HG02840 (cell line): ENCODE results near the gene FRMPD4.

Experiments
- ATAC-seq: cut with Tn5 transposase; IDR thresholded peaks from one replicate; pipeline ENCODE4 v1.9.1; 2021; ENCODE audit warnings: mild to moderate bottlenecking, moderate library complexity, moderate number of reproducible peaks; ENCODE audit not compliant: unreplicated experiment, low FRiP score

FRMPD4 gene

DNA sequence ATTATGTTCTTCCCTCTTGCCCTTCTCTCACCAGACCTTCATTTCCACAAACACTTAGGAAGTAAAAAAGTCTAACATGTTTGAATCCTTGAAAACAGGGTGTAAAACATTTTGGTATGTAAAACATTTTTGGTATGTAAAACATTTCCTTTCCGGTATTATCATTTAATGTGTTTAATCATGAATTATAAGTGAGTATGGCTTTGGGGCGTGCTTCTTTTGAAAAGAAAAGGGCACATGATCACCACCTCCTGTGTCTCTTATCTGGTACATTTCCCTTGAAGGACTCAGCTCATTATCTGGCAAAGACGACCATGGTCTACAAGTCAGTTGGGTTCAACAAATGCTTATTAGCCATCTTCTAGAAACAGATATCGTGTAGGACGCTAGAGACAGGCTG lies 283.6 kb downstream of the FRMPD4 start:
- no peak for ATAC-seq

DNA sequence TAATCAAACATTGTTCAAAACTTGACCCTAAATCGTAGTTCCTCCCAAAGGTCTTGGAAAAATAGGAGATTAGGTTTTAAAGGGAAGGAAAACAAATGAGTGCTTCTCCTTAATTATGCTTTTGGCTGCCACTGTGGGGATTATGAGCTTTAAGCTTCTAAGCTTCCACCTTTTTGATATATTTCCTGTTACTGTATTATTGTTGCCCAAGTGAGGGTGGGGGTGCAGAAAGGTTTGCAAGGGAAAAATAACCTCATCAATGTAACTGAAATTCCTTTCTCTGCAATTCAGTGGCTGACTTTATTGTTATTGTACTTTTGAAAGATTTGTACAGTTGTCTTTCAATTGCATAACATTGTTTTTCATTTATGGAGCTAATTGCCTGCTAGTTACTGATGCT lies 285.1 kb downstream of the FRMPD4 start:
- ATAC-seq: no peak

DNA sequence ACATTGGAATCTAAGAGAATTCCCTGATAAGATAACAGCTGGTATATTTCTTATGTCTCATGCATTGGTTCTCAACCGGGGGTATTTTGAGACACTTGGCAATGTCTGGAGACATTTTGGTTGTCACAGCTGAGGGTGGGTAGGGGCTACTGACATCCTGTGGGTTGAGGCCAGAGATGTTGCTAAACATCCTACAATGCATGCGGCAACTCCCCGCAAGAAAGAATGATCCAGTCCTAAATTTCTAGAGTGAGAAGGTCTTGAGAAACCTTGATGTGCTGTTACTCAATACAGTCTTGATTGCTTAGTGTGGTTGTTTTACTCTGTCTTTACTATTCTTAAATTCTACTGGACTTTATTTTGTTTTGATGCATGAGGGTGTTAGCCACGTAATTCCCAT lies 287.2 kb downstream of the FRMPD4 start:
- ATAC-seq: no peak

DNA sequence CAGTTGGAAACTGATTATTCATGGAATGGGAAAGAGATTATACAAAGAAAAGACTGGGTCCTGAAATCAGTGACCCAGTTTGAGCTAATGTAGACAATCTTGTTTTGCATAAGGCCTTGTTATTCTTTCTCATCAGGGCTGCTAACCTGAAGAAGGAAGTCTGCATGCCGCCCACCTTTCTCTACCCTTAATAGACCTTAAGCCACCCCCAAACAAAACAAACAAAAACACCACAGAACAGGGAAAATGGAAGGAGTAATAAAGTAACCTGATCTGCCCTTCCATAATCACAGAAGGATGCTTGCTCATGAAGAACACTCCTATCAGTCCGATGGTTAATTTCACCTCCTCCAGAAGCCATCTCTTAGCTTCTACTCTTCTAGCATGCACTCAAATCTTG lies 288.1 kb downstream of the FRMPD4 start:
- no peak for ATAC-seq

DNA sequence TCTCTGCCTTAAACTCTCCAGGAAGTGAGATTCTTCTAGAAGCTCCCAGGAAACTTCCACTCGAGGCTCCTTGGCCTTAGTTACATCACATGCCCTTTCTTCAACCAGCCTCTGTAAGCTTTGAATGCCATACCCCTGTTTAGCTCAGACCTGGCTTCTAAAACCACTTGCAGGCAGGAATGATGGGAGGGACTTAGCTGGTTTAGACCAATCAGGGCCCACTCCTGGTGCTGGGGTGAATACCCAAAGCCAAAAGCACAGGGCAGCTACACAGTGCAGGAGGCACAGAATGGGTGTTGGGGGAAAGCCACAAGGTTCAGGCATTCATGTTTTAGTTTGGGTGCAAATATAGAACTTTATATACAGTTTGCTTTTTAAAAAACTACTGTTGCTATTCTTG lies 296.2 kb downstream of the FRMPD4 start:
- ATAC-seq: no peak

DNA sequence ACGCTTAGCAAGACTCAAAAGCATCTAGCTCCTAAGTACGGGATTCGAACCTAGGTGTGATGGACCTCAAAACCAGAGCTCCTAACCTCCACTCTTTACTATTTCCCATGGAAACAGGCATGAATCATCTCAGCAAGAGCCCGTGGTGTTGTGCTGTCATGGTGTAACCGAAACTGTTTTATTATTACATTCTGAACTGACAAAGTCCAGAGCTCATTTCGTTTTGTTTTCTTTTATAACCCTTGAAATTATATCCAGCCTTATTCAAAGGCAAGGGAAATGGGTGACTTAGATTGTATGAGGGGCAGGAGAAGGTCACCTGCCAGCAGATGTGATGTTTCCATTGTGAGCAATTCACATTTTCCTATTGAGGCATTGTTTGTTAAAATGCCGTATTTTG lies 301.1 kb downstream of the FRMPD4 start:
- no peak for ATAC-seq

DNA sequence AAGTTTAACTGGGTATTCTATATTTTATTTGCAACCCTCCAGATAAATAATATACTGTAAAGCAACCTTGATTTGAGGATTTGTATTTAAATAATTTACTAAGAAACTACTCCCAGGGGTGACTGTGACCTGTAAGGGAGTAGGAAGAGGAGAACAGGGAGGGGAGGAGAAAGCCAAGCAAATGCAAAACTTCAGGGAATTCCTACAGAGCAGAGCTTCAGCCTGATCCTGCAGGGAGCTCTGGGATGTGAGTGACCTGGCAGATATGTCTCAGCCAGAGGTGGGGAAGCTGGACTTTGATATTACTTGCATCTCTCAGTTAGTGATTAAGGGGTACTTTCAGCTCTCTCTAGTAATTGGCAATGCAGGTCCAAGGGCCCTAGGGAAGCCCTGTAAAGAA lies 302.0 kb downstream of the FRMPD4 start:
- no peak for ATAC-seq

DNA sequence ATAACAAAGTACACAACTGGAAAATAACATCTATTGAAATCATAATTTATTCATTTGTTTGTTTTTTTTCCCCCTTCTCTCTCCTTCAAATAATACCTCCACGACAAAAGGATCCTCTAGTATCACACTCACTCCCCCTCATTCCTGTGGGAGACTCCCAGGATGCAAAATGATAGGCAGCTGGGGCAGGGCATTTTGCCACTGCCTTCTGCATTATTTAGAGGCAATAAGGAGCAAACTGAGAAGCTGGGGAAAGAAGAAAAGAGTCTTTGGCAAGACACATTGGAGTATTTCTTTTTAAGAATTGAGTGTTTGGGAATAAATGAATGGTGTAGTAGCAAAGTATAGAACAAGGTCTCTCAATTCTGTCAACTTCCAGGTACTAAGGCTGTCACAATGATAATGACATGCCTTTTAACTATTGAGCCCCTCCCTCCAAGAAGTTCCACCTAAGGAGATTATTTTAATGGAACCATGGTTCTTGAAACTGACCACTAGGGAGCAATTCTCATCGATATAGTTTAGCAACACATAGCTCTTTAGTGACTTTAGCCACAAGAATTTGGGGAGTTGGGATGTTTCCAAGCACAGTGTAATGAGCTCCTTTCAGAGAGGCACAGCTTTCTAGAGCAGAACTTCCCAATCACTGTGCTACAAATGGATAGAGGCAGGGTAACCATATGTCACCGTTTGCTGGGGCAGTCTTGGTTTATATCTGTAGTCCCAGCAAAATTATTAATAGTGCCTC lies 303.3 kb downstream of the FRMPD4 start:
- no peak for ATAC-seq

DNA sequence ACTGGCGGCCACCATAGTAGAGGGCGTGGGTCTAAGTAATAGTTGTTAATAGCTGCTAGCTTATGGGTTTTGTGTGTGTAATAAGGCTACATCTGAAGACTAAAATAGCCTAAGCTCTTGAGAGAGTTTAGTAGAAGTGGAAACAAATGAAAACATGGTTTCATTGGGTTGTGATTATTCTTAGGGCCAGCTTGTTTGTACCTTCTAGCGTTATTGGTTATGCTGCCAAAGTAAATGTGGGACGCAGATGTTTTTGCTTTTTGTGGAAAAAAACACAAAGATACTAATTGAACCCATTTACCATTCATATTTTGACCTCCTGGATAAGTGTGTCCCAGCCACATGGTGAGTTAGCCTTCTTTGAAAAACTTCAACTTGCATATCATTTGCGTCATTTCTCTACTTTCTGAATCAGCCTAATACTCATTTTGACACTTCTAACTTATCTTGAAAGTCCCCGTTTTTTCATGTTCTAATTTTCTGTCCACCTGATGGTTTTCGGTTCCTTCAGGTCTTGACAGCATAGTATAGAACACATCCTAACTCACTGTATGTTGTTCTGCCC lies 305.3 kb downstream of the FRMPD4 start:
- peak; percentile 80 for ATAC-seq

DNA sequence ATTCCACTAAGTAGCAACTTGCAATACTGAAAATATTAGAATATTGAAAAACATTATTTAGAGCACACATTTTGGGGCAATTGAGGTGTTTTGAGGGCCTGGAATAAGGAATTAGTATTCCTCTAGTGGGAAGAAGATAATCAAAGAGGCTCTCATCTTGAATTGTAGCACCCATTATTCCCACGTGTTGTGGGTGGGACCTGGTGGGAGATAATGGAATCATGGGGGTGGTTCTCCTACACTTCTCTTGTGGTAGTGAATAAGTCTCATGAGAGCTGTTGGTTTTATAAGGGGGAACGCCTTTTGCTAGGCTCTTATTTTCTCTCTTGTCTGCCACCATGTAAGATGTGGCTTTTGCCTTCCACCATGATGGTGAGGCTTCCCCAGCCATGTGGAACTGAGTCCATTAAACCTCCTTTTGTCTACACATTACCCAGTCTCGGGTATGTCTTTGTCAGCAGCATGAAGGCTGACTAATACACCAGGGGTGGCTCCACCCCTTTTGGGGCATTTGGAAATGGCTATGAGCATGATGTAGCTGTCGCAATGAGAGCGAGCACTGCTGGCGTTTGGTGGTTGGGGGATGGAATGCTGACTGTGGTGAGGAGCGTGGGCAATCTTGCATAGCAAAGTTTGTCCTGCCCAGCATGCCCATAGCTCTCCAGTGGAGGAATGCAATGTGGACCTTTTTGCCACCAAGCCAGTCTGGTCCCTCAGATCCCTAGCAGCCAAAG lies 308.2 kb downstream of the FRMPD4 start:
- no peak for ATAC-seq

DNA sequence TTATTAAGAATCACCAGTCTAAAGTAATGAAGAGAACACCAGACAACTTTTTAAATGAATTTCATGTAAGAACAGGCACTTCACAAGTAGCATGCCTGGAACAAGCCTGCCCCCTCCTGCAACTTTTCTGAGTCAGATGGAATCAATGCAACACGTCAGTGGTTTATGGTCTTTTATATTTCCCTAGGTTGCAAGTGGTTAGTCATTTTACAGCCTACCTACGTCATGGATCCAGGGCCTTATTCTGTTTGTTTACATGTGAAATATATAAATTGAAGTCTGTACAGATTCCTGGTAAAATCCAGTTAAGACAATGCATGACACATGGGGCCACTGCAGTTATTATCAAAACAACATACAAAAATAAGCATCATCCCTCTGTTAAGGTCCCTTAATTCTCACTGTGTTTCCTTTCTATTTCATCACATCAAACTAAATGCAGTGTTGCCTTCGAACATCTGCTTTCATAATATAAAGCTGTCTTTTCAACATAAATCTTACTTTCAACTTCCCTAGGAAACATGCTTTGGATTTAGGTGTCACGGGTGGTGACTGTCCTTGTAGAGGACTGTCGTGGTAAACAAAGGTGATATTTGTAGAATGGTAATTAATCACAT lies 309.3 kb downstream of the FRMPD4 start:
- no peak for ATAC-seq

DNA sequence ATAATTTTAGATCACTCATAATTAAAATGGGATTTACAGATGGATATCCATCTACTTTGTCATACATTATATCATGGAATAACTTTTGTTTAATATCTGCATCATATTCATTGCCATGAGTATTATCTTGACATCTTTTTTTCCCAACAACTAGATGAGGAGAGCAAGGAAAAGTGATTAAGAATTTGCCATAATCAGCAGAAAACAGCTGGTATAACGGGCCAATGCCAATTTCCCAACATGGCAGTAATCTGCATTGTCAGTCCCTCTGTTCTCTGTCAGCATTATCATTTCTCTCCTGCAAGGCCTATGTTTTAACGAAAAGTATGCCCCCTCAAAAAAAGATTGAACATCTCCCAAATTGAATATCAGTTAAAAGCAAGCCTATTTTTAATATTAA lies 314.0 kb downstream of the FRMPD4 start:
- ATAC-seq: no peak

DNA sequence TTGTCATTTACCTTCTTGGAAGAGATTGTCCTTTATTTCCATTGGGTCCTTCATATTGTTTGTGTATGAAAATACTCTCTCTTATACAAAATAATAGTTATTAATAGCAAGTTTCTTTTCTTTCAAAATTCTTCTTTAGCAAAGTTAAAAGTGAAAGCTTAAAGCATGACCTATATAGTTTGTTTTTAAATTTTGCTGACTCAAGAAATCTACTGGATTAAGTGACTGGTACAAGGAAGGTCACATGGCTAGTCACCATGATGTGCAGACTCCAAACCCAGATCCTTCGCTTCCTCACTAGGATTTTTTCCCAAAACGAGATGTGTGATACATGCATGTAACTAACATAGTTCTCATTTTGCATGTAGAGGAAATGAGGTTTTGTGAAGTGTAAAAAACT lies 322.7 kb downstream of the FRMPD4 start:
- no peak for ATAC-seq

DNA sequence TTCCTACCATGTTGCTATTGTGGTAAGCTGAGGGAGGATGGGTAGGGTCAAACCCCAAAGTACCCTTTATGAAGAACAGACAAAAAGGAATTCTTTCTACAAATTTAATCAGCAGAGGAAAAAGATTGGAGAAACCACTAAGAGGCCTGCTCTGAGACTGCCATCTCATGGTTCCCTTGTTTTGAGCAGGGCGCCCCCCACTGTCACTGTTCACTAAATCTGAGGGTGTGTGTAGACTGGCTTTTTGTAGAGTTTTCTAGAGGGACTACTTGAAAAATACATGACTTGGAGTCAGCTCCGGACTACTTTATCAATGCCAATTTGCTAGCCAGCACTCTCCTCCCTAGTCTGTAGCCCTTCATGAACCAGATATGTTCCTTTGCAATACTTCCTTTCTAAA lies 324.8 kb downstream of the FRMPD4 start:
- no peak for ATAC-seq

DNA sequence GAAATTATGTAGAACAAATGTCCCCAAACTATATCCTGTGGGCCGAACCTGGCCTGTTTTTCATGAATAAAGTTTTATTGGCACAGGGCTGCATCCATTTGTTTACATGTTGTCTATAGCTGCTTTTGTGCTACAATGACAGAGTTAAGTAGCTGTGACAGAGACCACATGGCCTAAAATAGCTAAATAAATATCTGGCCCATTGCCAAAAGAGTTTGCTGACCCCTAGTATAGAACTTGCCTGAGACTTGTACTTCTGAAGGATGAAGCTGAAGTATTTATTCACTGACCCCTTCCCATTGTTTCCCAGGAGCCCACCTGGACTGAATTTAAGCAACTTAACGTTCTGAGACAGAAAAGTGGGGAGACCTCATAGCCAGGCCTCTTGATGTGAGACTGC lies 325.6 kb downstream of the FRMPD4 start:
- no peak for ATAC-seq

DNA sequence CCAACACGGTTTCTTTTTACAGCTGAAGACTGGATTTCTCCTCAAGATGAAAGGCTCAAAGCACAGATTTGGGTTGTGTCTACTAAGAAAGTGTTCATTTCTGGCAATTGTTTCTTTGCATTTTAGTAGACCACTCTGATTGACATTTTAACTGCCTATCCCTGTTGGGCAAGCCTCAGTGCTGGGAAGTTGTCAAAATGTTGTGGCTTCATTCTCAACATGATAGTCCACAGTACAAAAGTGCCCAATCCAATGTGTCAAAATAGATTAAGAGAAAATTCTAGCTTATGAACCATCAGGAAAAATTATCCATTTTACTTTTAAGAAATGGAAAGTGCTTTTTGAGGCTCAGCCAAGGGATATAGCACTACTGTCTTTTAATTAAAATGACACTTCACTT lies 329.0 kb downstream of the FRMPD4 start:
- ATAC-seq: no peak

DNA sequence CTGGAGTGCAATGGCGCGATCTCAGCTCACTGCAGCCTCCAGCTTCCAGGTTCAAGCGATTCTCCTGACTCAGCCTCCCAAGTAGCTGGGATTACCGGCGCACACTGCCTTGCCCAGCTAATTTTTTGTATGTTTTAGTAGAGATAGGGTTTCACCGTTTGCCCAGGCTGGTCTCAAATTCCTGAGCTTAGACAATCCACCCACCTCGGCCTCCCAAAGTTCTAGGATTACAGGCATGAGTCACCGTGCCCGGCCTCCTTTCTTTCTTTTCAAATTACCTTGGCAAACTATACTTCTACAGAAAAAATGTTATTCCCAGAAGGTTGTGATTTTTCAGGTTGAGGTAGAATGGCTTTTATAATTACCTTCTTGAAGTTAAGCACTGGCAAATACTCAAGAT lies 331.0 kb downstream of the FRMPD4 start:
- ATAC-seq: no peak

DNA sequence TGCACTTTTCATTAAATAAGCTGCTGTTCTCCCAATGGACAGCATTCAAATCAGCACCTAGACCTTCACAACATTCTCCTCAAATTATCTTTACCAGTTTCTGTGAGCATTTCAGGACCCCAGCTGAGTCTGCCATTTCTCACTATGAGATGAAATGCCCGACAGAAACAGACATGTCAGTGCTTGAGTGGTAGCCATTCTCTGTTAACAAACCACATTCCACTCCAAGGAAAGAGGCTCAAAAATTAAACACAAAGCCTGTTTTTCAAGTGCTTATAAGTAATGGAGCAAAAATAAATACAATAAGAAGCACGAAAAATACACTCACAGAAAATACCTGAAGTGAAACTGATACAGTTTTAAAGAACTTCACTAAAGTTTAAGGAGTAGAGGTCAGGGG lies 332.8 kb downstream of the FRMPD4 start:
- ATAC-seq: no peak

DNA sequence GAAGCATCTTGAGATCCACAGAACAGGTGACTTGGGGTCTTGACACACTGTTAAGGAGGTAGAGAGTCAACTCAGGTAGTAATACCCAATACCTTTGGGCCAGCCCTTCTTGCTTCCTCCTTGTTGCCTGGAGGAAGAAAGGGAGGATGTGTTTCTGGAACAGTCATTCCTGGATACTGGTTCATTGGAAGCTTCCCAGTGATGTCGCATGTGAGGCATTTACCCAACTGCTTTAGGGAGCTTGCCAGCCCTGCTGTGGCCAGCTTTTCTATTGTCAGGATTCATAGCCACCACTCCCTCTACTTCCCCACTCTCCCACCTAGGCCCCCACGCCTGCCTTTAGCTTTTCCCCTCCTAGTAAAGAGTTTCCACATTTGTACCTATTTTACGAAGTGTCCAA lies 342.7 kb downstream of the FRMPD4 start:
- no peak for ATAC-seq

DNA sequence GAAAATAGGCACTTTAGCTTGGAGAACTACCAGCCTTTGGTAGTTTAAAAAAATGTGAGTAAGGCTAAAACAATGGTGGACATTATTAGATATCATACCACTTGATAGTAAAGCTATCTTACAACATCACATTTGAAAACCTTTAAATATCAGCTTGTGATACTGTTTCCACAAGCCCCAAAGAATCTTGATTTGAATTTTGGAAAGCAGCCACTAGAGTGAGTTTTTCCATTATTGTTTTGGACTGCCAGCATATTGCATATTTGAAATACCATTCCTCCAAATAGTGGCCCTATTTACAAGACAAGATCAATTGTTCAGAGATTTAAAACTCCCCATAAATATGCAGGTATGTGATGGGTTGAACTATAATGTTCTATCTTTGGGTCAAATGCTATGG lies 349.9 kb downstream of the FRMPD4 start:
- ATAC-seq: no peak

DNA sequence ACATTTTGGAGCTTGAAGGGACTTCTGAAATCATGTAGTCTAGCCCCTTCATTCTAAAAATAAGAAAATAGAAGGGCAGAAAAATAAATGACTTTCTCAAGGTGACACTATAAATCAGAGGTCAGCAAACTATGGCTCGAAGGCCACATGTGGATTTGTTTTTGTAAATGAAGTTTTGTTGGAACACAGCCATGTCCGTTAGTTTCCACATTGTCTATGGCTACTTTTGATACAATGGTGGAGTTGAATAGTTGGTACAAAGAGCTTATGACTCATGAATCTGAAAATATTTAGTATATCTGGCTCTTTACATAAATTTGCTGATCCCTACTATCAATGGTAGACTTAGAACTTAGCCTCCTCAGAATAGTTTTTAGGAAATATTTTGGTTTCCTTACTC lies 350.5 kb downstream of the FRMPD4 start:
- no peak for ATAC-seq

DNA sequence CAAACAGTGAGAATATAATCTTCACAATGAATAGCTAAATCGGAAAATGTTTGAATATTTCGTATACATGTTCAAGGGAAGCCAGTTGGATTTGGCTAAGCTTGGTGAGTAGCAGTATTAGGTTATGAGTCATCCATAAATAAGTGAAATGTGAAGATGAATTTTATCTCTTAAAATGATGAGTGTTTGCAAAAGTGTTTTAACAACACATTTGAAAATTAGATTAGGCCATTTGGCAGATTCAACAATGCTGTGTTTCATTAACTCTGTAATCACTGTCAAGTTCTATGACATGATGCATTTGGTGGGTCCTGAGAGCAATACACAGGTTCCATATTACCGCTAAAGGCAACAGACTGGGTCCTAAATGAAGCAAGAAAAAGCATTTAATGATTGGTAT lies 351.1 kb downstream of the FRMPD4 start:
- no peak for ATAC-seq
